HPDE6-E6E7 (cell line): ENCODE data around the gene NDOR1.

Source experiments
- DNase-seq: peaks from one replicate; pipeline ENCODE4 v3.0.0; 2011; ENCODE audit warnings: missing footprints; ENCODE audit errors: extremely low spot score

The NDOR1 gene

GRCh38 chr9:137167747-137168572 lies 37.5 kb upstream of the NDOR1 start:
- no peak for DNase-seq

- DNase-seq: no peak
Measured at GRCh38 chr9:137168573-137168903, 37.0 kb upstream of the NDOR1 start.

- DNase-seq: no peak
Measured at GRCh38 chr9:137168904-137169856, 36.3 kb upstream of the NDOR1 start.

- no peak for DNase-seq
Measured at GRCh38 chr9:137169896-137170358, 35.6 kb upstream of the NDOR1 start, which contains the start of gene LRRC26. Gene LRRC26, minus strand, starts transcription at chr9:137170051. Its CDS starts 108 bp downstream, at chr9:137169943.

GRCh38 chr9:137170486-137171148 lies 34.9 kb upstream of the NDOR1 start:
- no peak for DNase-seq

GRCh38 chr9:137171149-137171900 lies 34.2 kb upstream of the NDOR1 start:
- no peak for DNase-seq

GRCh38 chr9:137172901-137173795 lies 32.4 kb upstream of the NDOR1 start:
- no peak for DNase-seq

- DNase-seq: no peak
Measured at GRCh38 chr9:137173796-137174664, 31.5 kb upstream of the NDOR1 start.

GRCh38 chr9:137174722-137175293 lies 30.7 kb upstream of the NDOR1 start:
- no peak for DNase-seq

- DNase-seq: no peak
Measured at GRCh38 chr9:137175345-137175961, 30.0 kb upstream of the NDOR1 start.

- peak; percentile 75 for DNase-seq
Measured at GRCh38 chr9:137176302-137177182, 29.0 kb upstream of the NDOR1 start.

GRCh38 chr9:137178201-137178938 lies 27.1 kb upstream of the NDOR1 start:
- DNase-seq: no peak

GRCh38 chr9:137178939-137179630 lies 26.4 kb upstream of the NDOR1 start:
- no peak for DNase-seq

- DNase-seq: no peak
Measured at GRCh38 chr9:137179761-137180160, 25.7 kb upstream of the NDOR1 start.

GRCh38 chr9:137180491-137180890 lies 25.0 kb upstream of the NDOR1 start:
- no peak for DNase-seq

GRCh38 chr9:137181680-137182079 lies 23.8 kb upstream of the NDOR1 start:
- DNase-seq: no peak
